Lower leg skin (tissue), 4 donors: ENCODE results near the gene EDEM2. TPM values are rescaled to one million over a fixed set of nuclear protein-coding genes. Genes with fewer than 3 reads are reported as not detected.

Experiments used
- DNase-seq, 2 donors: peaks; one replicate each; pipeline ENCODE4 v3.0.0-alpha.2; 2019; ENCODE audit warnings: low spot score in 2 of 2
- H3K4me3 ChIP-seq: fragments of 200-600 bp; sonication (generic); 2 replicates; pipeline ENCODE4 v1.5.1; 2017; ENCODE audit warnings: mild to moderate bottlenecking, low read depth; ENCODE audit not compliant: poor library complexity, severe bottlenecking
- POLR2A ChIP-seq, 2 donors: fragments of 450-650 bp; IDR thresholded peaks; one replicate each; pipeline ENCODE4 v1.6.1; 2016 to 2017; ENCODE audit warnings: antibody characterized with exemption in 2 of 2, mild to moderate bottlenecking in 1 of 2, moderate library complexity in 1 of 2
- WGBS, 2 donors: methylation state at CpG; one replicate each; pipeline ENCODE4 v1.1.5; 2018; 5-methylcytosine and 5-hydroxymethylcytosine counted together
- intact Hi-C: fragments of 100-400 bp; cut with DNase I; formaldehyde crosslinking; loops from one replicate; pipeline ENCODE4 v1.15.0; 2023; ENCODE audit warnings: low total_unique reads
- total RNA-seq, 4 donors: library from RNA; depleted of rRNA; stranded (reverse); fragments of >200 nt; gene quantifications; one replicate each; pipeline ENCODE4 v1.1.0, GENCODE V29; 2016
- TF ChIP-seq, protein P1 (sequence below), 3 donors: fragments of 450-650 bp; IDR thresholded peaks; one replicate each; pipeline ENCODE4 v1.5.1; 2016; ENCODE audit warnings: antibody characterized with exemption in 3 of 3, mild to moderate bottlenecking in 3 of 3, moderate library complexity in 2 of 3

Gene EDEM2
- total RNA-seq, 4 donors from 2014 or later = 8.8 to 18.7 (median 16.6) TPM

DNA sequence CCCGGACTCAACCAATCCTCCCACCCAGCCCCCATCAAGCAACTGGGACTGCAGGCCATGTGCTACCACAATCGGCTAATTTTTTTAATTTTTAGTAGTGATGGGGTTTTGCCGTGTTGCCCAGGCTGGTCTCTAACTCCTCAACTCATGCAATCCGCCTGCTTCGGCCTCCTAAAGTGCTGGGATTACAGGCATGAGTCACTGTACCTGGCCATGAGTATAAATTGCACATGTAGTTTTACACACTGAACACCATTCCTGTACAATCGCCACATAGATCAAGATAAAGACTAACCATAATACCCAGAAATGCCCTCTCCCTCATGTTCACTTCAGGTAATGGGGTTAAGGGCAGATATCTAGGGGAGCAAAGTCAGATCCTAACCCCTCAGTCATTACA, 80.9 kb downstream of the EDEM2 start:
- intact Hi-C loops = loop anchor here (5.0 kb wide), 1 partner anchor 1526 kb away; no protein-coding TSS in a partner anchor
- WGBS, 2 donors = 94 to 95% methylated on average over 6 of the region's 6 CpGs
- DNase-seq = no peak
- TF ChIP-seq POLR2A (IDR thresholded peaks at IDR 0.05) = no peak
- TF ChIP-seq, protein P1, sequence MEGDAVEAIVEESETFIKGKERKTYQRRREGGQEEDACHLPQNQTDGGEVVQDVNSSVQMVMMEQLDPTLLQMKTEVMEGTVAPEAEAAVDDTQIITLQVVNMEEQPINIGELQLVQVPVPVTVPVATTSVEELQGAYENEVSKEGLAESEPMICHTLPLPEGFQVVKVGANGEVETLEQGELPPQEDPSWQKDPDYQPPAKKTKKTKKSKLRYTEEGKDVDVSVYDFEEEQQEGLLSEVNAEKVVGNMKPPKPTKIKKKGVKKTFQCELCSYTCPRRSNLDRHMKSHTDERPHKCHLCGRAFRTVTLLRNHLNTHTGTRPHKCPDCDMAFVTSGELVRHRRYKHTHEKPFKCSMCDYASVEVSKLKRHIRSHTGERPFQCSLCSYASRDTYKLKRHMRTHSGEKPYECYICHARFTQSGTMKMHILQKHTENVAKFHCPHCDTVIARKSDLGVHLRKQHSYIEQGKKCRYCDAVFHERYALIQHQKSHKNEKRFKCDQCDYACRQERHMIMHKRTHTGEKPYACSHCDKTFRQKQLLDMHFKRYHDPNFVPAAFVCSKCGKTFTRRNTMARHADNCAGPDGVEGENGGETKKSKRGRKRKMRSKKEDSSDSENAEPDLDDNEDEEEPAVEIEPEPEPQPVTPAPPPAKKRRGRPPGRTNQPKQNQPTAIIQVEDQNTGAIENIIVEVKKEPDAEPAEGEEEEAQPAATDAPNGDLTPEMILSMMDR (IDR thresholded peaks at IDR 0.05) = no peak
- H3K4me3 ChIP-seq = no peak overlapping the region

Other genes with a start within 250 kb of the EDEM2 start
- 10 to 100 TPM; 49.9 to 56.7 (median 52.9) TPM for gene GSS, start 191.5 kb downstream of the EDEM2 start, total RNA-seq
- gene MYH7B, start 191.5 kb downstream of the EDEM2 start, total RNA-seq = under 1 TPM; 0.10 to 0.27 (median 0.18) TPM
- gene TRPC4AP, start 54.5 kb downstream of the EDEM2 start, total RNA-seq = 10 to 100 TPM; 40.3 to 64.5 (median 50.0) TPM
- gene PROCR, start 24.7 kb upstream of the EDEM2 start, total RNA-seq = 10 to 100 TPM in 3 of 4 donors, 1 to 10 TPM in 1; 5.7 to 32.2 (median 26.1) TPM
- under 1 TPM in 3 of 4 donors, not detected in 1; 0.11 to 0.71 (median 0.27) TPM for gene MMP24, start 79.4 kb upstream of the EDEM2 start, total RNA-seq
- 10 to 100 TPM; 22.7 to 47.6 (median 25.4) TPM for gene MMP24OS, start 130.8 kb upstream of the EDEM2 start, total RNA-seq
- gene EIF6, start 137.4 kb upstream of the EDEM2 start, total RNA-seq = 100 to 1,000 TPM; 148 to 240 (median 177) TPM
- gene FAM83C, start 145.1 kb upstream of the EDEM2 start, total RNA-seq = 10 to 100 TPM; 54.4 to 85.7 (median 68.6) TPM